Ureter (tissue), 1 donor: ENCODE measurements around the gene COMMD9. TPM values are rescaled to one million over a fixed set of nuclear protein-coding genes. Genes with fewer than 3 reads are reported as not detected.

Source experiments
- DNase-seq: peaks from one replicate; pipeline ENCODE4 v3.0.0-alpha.2; 2020; ENCODE audit warnings: low spot score
- total RNA-seq: library from RNA; stranded (reverse); gene quantifications from one replicate; pipeline ENCODE4 v1.2.4, GENCODE V29; 2023
- donor health status: DM: yes; HTN: yes; CAD: no.

The COMMD9 gene
- total RNA-seq, 1 donor from 2014 or later: 55.9 TPM

DNA sequence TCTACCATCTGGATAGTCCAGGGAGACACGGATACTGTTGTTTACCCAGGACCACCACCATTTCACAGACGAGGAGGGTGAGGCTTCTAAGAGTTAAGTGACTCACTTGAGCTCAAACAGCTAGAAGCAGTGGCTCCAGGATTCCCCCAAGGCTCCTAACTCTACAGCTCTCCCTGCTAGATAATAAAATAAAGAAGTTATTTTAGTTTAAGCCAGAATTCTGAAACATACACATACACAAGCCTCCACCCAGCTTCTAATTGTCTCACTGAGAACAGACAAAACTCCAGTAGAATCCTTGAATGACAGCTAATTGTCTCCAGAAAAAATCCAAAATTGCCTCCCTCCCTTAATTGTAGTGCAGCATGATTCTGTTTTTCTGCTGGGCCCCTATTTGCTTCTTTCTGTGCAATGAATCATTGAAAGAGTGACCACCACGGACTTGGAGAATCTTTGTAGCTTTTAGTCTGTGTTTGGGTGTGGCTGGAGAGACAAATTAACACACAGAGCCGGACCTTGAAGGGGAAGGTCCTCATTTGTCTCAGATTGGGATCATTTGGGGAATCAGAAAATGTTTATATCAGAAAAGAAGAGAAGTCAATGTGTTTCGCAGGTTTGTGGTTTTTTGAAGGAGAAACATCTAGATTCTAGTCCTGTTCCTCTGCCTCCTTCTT lies 64.9 kb downstream of the COMMD9 start:
- DNase-seq: no peak

- no peak for DNase-seq
Measured at GRCh38 chr11:36222831-36223635, 66.2 kb downstream of the COMMD9 start.

Other genes with a start within 250 kb of the COMMD9 start
- gene PRR5L, start 6.9 kb upstream of the COMMD9 start, total RNA-seq: 32.9 TPM
- 16.9 TPM for gene TRAF6, start 220.8 kb upstream of the COMMD9 start, total RNA-seq